Measurements from ENCODE around the gene STAT3. TPM values are rescaled to one million over a fixed set of nuclear protein-coding genes. Genes with fewer than 3 reads are reported as not detected.

The STAT3 gene
- polyA plus RNA-seq, 1 of the 3 experiments (the other 2 are of a cell fraction) = 35.7 TPM

- Histone ChIP-seq H2AFZ (ENCODE audit: low read depth) (no peak overlapping the region), H3K36me3 (replicated peaks in 1 of 2; ENCODE audit: control insufficient read depth in 1 of 2, insufficient read depth in 2 of 2, low read length in 1 of 2) (peaks cover 16 to 42% of the 10 kb centered on the region in 2 experiments), H4K20me1 (ENCODE audit: insufficient read depth) (peaks cover 95% of the 10 kb centered on the region), H3K4me1 (ENCODE audit: control insufficient read depth in 1 of 2, insufficient read depth in 2 of 2, low read depth in 1 of 2, low read length in 1 of 2) (peaks cover 11 to 24% of the 10 kb centered on the region in 2 experiments; a peak in 3 of 4 replicates), H3K79me2 (ENCODE audit: insufficient read depth) (peaks cover 82% of the 10 kb centered on the region), H3K9me3 (no peaks in the 10 kb centered on the region), H3K27ac (ENCODE audit: low read depth in 2 of 2, low read length in 1 of 2) (no peak overlapping the region; a peak in 1 of 4 replicates), H3K9ac (no peak overlapping the region), H3K4me2 (no peak overlapping the region), H3F3A (replicated peaks; ENCODE audit: insufficient read depth) (peaks cover 50% of the 10 kb centered on the region), H3K9me2 (no peaks in the 10 kb centered on the region), H3K27me3 (ENCODE audit: insufficient read depth) (no peaks in the 10 kb centered on the region), H3K4me3 (ENCODE audit: low read depth in 2 of 2, low read length in 1 of 2) (no peak overlapping the region)
- ChIA-PET CTCF (interaction anchor here (0.8 to 26.0 kb wide), 8 partner anchors 16 to 241 kb away, joined by 3 to 683 read pairs (median 10); partner anchors contain the start of genes CAVIN1 and KCNH4), POLR2A (no interaction called here)
- whole genome bisulfite sequencing (ENCODE audit: low lambda C conversion rate) = 93% methylated on average over 63 of the region's 63 CpGs
- no peak for DNase-seq
- TF ChIP-seq RCOR1 (IDR thresholded peaks at IDR 0.05; ENCODE audit: low read length) = no peak
- TF ChIP-seq FOXJ3 (CRISPR knock-in tag; IDR thresholded peaks at IDR 0.05) = no peak
- no peak for TF ChIP-seq FOXM1 (IDR thresholded peaks at IDR 0.05; ENCODE audit: low read depth)
Observed at GRCh38 chr17:42404326-42405055, 16.2 kb upstream of the STAT3 start.

GRCh38 chr17:42403150-42403549 is 14.9 kb upstream of the STAT3 start:
- CTCF ChIA-PET = interaction anchor here (0.6 to 26.0 kb wide), 23 partner anchors 11 to 441 kb away, joined by 3 to 683 read pairs (median 3); partner anchors contain the start of genes KAT2A and STAT3
- peaks cover 60% of the 10 kb centered on the region for H3F3A ChIP-seq (replicated peaks; ENCODE audit: insufficient read depth)
- peaks cover 10 to 14% of the 10 kb centered on the region in 2 experiments; a peak in 3 of 4 replicates for H3K4me1 ChIP-seq (ENCODE audit: control insufficient read depth in 1 of 2, insufficient read depth in 2 of 2, low read depth in 1 of 2, low read length in 1 of 2)
- peak overlapping the region in 1 of 2 experiments; percentile 5; a peak in 1 of 4 replicates for H3K27ac ChIP-seq (ENCODE audit: low read depth in 2 of 2, low read length in 1 of 2)
- H3K9me3 ChIP-seq = no peaks in the 10 kb centered on the region
- 83% methylated on average over 6 of the region's 6 CpGs for WGBS (ENCODE audit: low lambda C conversion rate)
- H3K4me3 ChIP-seq (ENCODE audit: low read depth in 2 of 2, low read length in 1 of 2) = no peak overlapping the region
- peak; percentile 58 for DNase-seq
- peaks cover 81% of the 10 kb centered on the region for H4K20me1 ChIP-seq (ENCODE audit: insufficient read depth)
- peak; percentile 62 for TF ChIP-seq RAD21 (IDR thresholded peaks at IDR 0.05; ENCODE audit: low read length)
- peak; percentile 24; the same call in 1 of the 2 replicates for TF ChIP-seq SMC3 (IDR thresholded peaks at IDR 0.05; ENCODE audit: low read depth, low read length)
- peak; percentile 27 for TF ChIP-seq CTCF (IDR thresholded peaks at IDR 0.05)
- TF ChIP-seq USF2 (IDR thresholded peaks at IDR 0.05; ENCODE audit: borderline replicate concordance, low read depth, low read length) = no peak
- peaks cover 69% of the 10 kb centered on the region for H3K79me2 ChIP-seq (ENCODE audit: insufficient read depth)
- no peak overlapping the region for H2AFZ ChIP-seq (ENCODE audit: low read depth)
- H3K27me3 ChIP-seq (ENCODE audit: insufficient read depth) = no peaks in the 10 kb centered on the region
- no peak overlapping the region for H3K4me2 ChIP-seq
- H3K9me2 ChIP-seq = no peaks in the 10 kb centered on the region
- peaks cover 16 to 39% of the 10 kb centered on the region in 2 experiments for H3K36me3 ChIP-seq (replicated peaks in 1 of 2; ENCODE audit: control insufficient read depth in 1 of 2, insufficient read depth in 2 of 2, low read length in 1 of 2)
- no peak overlapping the region for H3K9ac ChIP-seq
- POLR2A ChIA-PET = no interaction called here
